Activated naive CD4-positive, alpha-beta T cell treated with anti-CD3 and anti-CD28 coated beads for 36 hours (primary cell): ENCODE measurements around the gene UGT1A7. TPM values are rescaled to one million over a fixed set of nuclear protein-coding genes. Genes with fewer than 3 reads are reported as not detected.

ENCODE experiments used
- CTCF ChIA-PET: fragments of 350-600 bp; sonication (Branson Sonifier 250); formaldehyde crosslinking; loops from one replicate; lab custom pipeline; 2021; ENCODE audit warnings: antibody characterized with exemption; lab: Charles Lee
- DNase-seq: peaks from one replicate; pipeline ENCODE4 v3.0.0-alpha.2; 2020
- H3K27ac Mint-ChIP-seq: one replicate; pipeline ENCODE4 v1.8.0; 2021; ENCODE audit warnings: mild to moderate bottlenecking, mixed read lengths
- H3K27me3 Mint-ChIP-seq: one replicate; pipeline ENCODE4 v1.8.0; 2021; ENCODE audit warnings: low read depth, mixed read lengths
- H3K36me3 Mint-ChIP-seq: one replicate; pipeline ENCODE4 v1.8.0; 2021; ENCODE audit warnings: low read depth, mixed read lengths
- H3K4me1 Mint-ChIP-seq: one replicate; pipeline ENCODE4 v1.8.0; 2021; ENCODE audit warnings: low read depth, mixed read lengths
- H3K4me3 Mint-ChIP-seq: one replicate; pipeline ENCODE4 v1.8.0; 2021; ENCODE audit warnings: mild to moderate bottlenecking, moderate library complexity, mixed read lengths
- H3K9me3 Mint-ChIP-seq: one replicate; pipeline ENCODE4 v1.8.0; 2021; ENCODE audit warnings: mixed read lengths
- intact Hi-C: fragments of 100-400 bp; cut with micrococcal nuclease; formaldehyde crosslinking; loops from one replicate; pipeline ENCODE4 v1.15.1; 2023
- total RNA-seq, 2 experiments: library from RNA; stranded (reverse); gene quantifications; one replicate each; pipeline ENCODE4 v1.2.3, GENCODE V29; 2021

The UGT1A7 gene
- total RNA-seq, 2 experiments from 2014 or later = not detected

- no peak overlapping the region for H3K4me3 Mint-ChIP-seq
- H3K27me3 Mint-ChIP-seq = peaks cover 7% of the 10 kb centered on the region
- H3K36me3 Mint-ChIP-seq = no peaks in the 10 kb centered on the region
- no peaks in the 10 kb centered on the region for H3K4me1 Mint-ChIP-seq
- CTCF ChIA-PET = no interaction called here
- intact Hi-C loops = no loop called here
- peaks cover 9% of the 10 kb centered on the region for H3K9me3 Mint-ChIP-seq
- DNase-seq = no peak
- H3K27ac Mint-ChIP-seq = no peak overlapping the region
These were observed 98.0 kb downstream of the UGT1A7 start for GRCh38 chr2:233779722-233780121.

GRCh38 chr2:233780771-233781170 is 99.1 kb downstream of the UGT1A7 start:
- H3K27me3 Mint-ChIP-seq = peaks cover 6% of the 10 kb centered on the region
- H3K4me1 Mint-ChIP-seq = no peaks in the 10 kb centered on the region
- DNase-seq = no peak
- CTCF ChIA-PET = no interaction called here
- H3K4me3 Mint-ChIP-seq = no peak overlapping the region
- no peak overlapping the region for H3K27ac Mint-ChIP-seq
- intact Hi-C loops = no loop called here
- peaks cover 9% of the 10 kb centered on the region for H3K9me3 Mint-ChIP-seq
- no peaks in the 10 kb centered on the region for H3K36me3 Mint-ChIP-seq

- Mint-ChIP-seq H3K27me3 (peaks cover 6% of the 10 kb centered on the region), H3K36me3 (no peaks in the 10 kb centered on the region), H3K4me1 (no peaks in the 10 kb centered on the region), H3K9me3 (peaks cover 7% of the 10 kb centered on the region), H3K4me3 (no peak overlapping the region), H3K27ac (no peak overlapping the region)
- intact Hi-C loops = no loop called here
- CTCF ChIA-PET = no interaction called here
- no peak for DNase-seq
These were observed 107.9 kb downstream of the UGT1A7 start for GRCh38 chr2:233789554-233789953.

- H3K27me3 Mint-ChIP-seq = no peaks in the 10 kb centered on the region
- intact Hi-C loops = no loop called here
- CTCF ChIA-PET = interaction anchor here (1.3 kb wide), 1 partner anchor 80 kb away, joined by 3 read pairs; no protein-coding TSS in a partner anchor
These were observed 109.6 kb downstream of the UGT1A7 start for GRCh38 chr2:233791151-233791882.

GRCh38 chr2:233791883-233792329 is 110.2 kb downstream of the UGT1A7 start:
- no peak overlapping the region for H3K4me3 Mint-ChIP-seq
- no peaks in the 10 kb centered on the region for H3K36me3 Mint-ChIP-seq
- no peaks in the 10 kb centered on the region for H3K9me3 Mint-ChIP-seq
- no peaks in the 10 kb centered on the region for H3K4me1 Mint-ChIP-seq
- intact Hi-C loops = no loop called here
- no peaks in the 10 kb centered on the region for H3K27me3 Mint-ChIP-seq
- CTCF ChIA-PET = no interaction called here
- no peak overlapping the region for H3K27ac Mint-ChIP-seq
- no peak for DNase-seq

More at GRCh38 chr2:233791151-233791882, 109.6 kb downstream of the UGT1A7 start:
- no peaks in the 10 kb centered on the region for H3K4me1 Mint-ChIP-seq
- no peak overlapping the region for H3K4me3 Mint-ChIP-seq
- no peak overlapping the region for H3K27ac Mint-ChIP-seq
- DNase-seq = no peak
- H3K36me3 Mint-ChIP-seq = no peaks in the 10 kb centered on the region
- peaks cover 1% of the 10 kb centered on the region for H3K9me3 Mint-ChIP-seq

GRCh38 chr2:233792720-233793119 is 111.0 kb downstream of the UGT1A7 start:
- intact Hi-C loops = no loop called here
- Mint-ChIP-seq H3K27ac (no peak overlapping the region), H3K4me3 (no peak overlapping the region), H3K9me3 (no peaks in the 10 kb centered on the region), H3K4me1 (no peaks in the 10 kb centered on the region), H3K27me3 (no peaks in the 10 kb centered on the region), H3K36me3 (no peaks in the 10 kb centered on the region)
- no peak for DNase-seq
- CTCF ChIA-PET = no interaction called here

- H3K4me3 Mint-ChIP-seq = no peak overlapping the region
- H3K9me3 Mint-ChIP-seq = no peaks in the 10 kb centered on the region
- CTCF ChIA-PET = no interaction called here
- no peak overlapping the region for H3K27ac Mint-ChIP-seq
- no peak for DNase-seq
- H3K36me3 Mint-ChIP-seq = no peaks in the 10 kb centered on the region
- H3K27me3 Mint-ChIP-seq = no peaks in the 10 kb centered on the region
- H3K4me1 Mint-ChIP-seq = no peaks in the 10 kb centered on the region
- intact Hi-C loops = no loop called here
These were observed 111.9 kb downstream of the UGT1A7 start for GRCh38 chr2:233793465-233794127.

GRCh38 chr2:233794128-233794658 is 112.5 kb downstream of the UGT1A7 start:
- no peak overlapping the region for H3K4me3 Mint-ChIP-seq
- no peak overlapping the region for H3K27ac Mint-ChIP-seq
- intact Hi-C loops = no loop called here
- H3K27me3 Mint-ChIP-seq = no peaks in the 10 kb centered on the region
- H3K4me1 Mint-ChIP-seq = no peaks in the 10 kb centered on the region
- DNase-seq = no peak
- no peaks in the 10 kb centered on the region for H3K36me3 Mint-ChIP-seq
- CTCF ChIA-PET = no interaction called here
- no peaks in the 10 kb centered on the region for H3K9me3 Mint-ChIP-seq

- no peak for DNase-seq
- CTCF ChIA-PET = no interaction called here
- no peaks in the 10 kb centered on the region for H3K36me3 Mint-ChIP-seq
These were observed 114.1 kb downstream of the UGT1A7 start for GRCh38 chr2:233795735-233796171.

GRCh38 chr2:233796254-233796653 is 114.6 kb downstream of the UGT1A7 start:
- DNase-seq = no peak
- CTCF ChIA-PET = no interaction called here
- Mint-ChIP-seq H3K4me1 (no peaks in the 10 kb centered on the region), H3K27me3 (no peaks in the 10 kb centered on the region), H3K4me3 (no peak overlapping the region), H3K36me3 (no peaks in the 10 kb centered on the region), H3K9me3 (no peaks in the 10 kb centered on the region), H3K27ac (no peak overlapping the region)
- intact Hi-C loops = no loop called here

More at GRCh38 chr2:233795735-233796171, 114.1 kb downstream of the UGT1A7 start:
- H3K9me3 Mint-ChIP-seq = no peaks in the 10 kb centered on the region
- H3K27ac Mint-ChIP-seq = no peak overlapping the region
- intact Hi-C loops = no loop called here
- H3K4me3 Mint-ChIP-seq = no peak overlapping the region
- no peaks in the 10 kb centered on the region for H3K27me3 Mint-ChIP-seq
- H3K4me1 Mint-ChIP-seq = no peaks in the 10 kb centered on the region

- no peak overlapping the region for H3K4me3 Mint-ChIP-seq
- H3K36me3 Mint-ChIP-seq = no peaks in the 10 kb centered on the region
- intact Hi-C loops = no loop called here
- CTCF ChIA-PET = no interaction called here
- DNase-seq = no peak
- no peak overlapping the region for H3K27ac Mint-ChIP-seq
- peaks cover 3% of the 10 kb centered on the region for H3K27me3 Mint-ChIP-seq
- no peaks in the 10 kb centered on the region for H3K4me1 Mint-ChIP-seq
- no peaks in the 10 kb centered on the region for H3K9me3 Mint-ChIP-seq
These were observed 116.8 kb downstream of the UGT1A7 start for GRCh38 chr2:233798335-233799086.

- intact Hi-C loops = no loop called here
- Mint-ChIP-seq H3K9me3 (no peaks in the 10 kb centered on the region), H3K4me1 (no peaks in the 10 kb centered on the region), H3K27ac (no peak overlapping the region), H3K4me3 (no peak overlapping the region), H3K36me3 (no peaks in the 10 kb centered on the region), H3K27me3 (peaks cover 3% of the 10 kb centered on the region)
- CTCF ChIA-PET = no interaction called here
- no peak for DNase-seq
These were observed 117.5 kb downstream of the UGT1A7 start for GRCh38 chr2:233799087-233799665.
